GM18505 (cell line): Measurements from ENCODE around the gene BIK.

Source experiments
- ATAC-seq: cut with Tn5 transposase; IDR thresholded peaks from one replicate; pipeline ENCODE4 v1.9.1; 2021; ENCODE audit not compliant: unreplicated experiment
- POLR2A ChIP-seq: IDR thresholded peaks from 4 replicates; pipeline ENCODE4 v1.6.1; 2011; ENCODE audit warnings: borderline replicate concordance; ENCODE audit not compliant: insufficient read depth, insufficient read length; ENCODE audit errors: extremely low read depth

BIK gene

GRCh38 chr22:43177479-43177878, 66.9 kb downstream of the BIK start:
- TF ChIP-seq POLR2A, result no peak
- ATAC-seq, result no peak
